IPS-18a (cell line): ENCODE results near the gene DYNLT4.

Experiments
- H3K27ac ChIP-seq: one replicate; pipeline ENCODE4 v1.5.1; 2013; ENCODE audit warnings: low read length
- H3K27me3 ChIP-seq: one replicate; pipeline ENCODE4 v1.6.1; 2013; ENCODE audit warnings: mild to moderate bottlenecking, low read length; ENCODE audit not compliant: control insufficient read depth, insufficient read depth
- H3K36me3 ChIP-seq: one replicate; pipeline ENCODE4 v1.6.1; 2013; ENCODE audit warnings: low read depth, low read length; ENCODE audit not compliant: control insufficient read depth
- H3K4me1 ChIP-seq: one replicate; pipeline ENCODE4 v1.6.1; 2013; ENCODE audit warnings: low read depth, low read length; ENCODE audit not compliant: control insufficient read depth
- H3K4me3 ChIP-seq: one replicate; pipeline ENCODE4 v1.5.1; 2013; ENCODE audit warnings: low read length
- H3K9ac ChIP-seq: one replicate; pipeline ENCODE4 v1.6.1; 2013; ENCODE audit warnings: mild to moderate bottlenecking, low read length, moderate library complexity
- H3K9me3 ChIP-seq: one replicate; pipeline ENCODE4 v1.6.1; 2013; ENCODE audit warnings: low read depth, low read length; ENCODE audit not compliant: control insufficient read depth

DYNLT4 gene

DNA sequence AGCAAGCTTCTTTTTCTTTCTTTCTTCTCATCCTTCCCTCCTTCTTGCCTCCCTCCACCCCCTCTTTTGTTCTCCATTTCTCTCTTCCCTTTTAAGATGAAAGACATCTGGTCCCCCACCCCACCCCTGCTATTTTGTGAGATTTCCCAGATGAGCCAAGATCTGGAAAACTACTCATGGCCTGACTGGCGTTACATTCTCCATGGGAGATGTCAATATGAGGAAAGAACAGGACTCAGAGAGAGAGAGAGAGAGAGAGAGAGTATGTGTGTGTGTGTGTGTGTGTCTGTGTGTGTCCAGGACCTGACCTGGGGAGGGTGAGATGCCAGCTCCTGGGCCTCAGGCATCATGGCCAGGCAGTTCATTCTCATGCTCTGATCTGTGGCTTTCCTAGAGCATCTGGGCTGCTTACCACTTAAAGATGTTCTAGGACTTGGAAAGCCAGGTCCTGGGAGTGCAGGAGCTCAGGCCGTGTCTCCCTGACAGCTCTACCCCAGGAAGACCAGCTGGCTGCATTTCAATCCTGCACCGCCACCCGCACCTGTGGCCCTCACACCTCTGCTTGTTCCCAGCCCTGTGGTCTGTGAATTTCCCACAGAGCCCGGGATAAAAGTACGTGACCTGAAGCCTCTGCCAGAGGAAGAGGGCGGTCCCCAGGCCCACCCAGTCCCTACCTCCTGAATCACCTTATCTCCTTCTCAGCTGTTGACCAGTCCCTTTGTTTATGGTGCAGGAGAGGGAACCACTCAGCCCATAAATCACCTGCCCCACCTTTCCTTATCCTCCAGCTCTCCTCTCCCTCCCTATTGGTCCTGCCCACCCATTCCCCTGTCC, 16.0 kb downstream of the DYNLT4 start:
- H3K9ac ChIP-seq: no peak overlapping the region
- H3K9me3 ChIP-seq: no peaks in the 10 kb centered on the region
- H3K4me3 ChIP-seq: no peak overlapping the region
- H3K27ac ChIP-seq: no peak overlapping the region
- peaks cover 7% of the 10 kb centered on the region for H3K27me3 ChIP-seq
- no peaks in the 10 kb centered on the region for H3K36me3 ChIP-seq
- H3K4me1 ChIP-seq: peaks cover 16% of the 10 kb centered on the region

- H3K9ac ChIP-seq: no peak within 1 kb of the TSS
Measured at GRCh38 chr1:44788120-44788860, 18.9 kb downstream of the DYNLT4 start, which contains the start of gene BEST4. BEST4 (minus strand) TSS chr1:44788170; CDS start chr1:44787705, 465 bp downstream.

DNA sequence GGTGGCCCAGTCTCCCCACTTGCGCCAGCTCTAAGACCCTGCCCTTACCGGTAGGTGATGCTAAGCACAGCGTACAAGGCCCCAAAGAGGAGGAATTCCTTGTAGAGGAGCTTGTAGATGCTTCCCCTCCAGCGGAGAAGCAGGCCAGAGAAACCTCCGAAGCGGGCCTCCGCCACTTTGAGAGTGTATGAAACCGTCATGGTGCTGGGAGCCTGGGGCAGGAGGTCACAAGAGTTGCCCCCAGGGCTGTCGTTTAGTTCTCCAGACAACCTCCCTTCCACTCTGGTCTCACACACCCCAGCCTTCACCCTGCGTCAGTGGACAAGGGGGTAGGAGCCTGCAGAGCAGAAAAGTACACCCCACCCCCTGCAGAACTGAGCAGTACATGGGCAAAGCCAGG, 19.6 kb downstream of the DYNLT4 start:
- Histone ChIP-seq H3K9ac (no peak overlapping the region), H3K9me3 (no peaks in the 10 kb centered on the region), H3K27ac (no peak overlapping the region), H3K27me3 (peaks cover 22% of the 10 kb centered on the region), H3K4me3 (no peak overlapping the region), H3K36me3 (no peaks in the 10 kb centered on the region), H3K4me1 (peaks cover 19% of the 10 kb centered on the region)

More at GRCh38 chr1:44788120-44788860, 18.9 kb downstream of the DYNLT4 start, which contains the start of gene BEST4:
- H3K27me3 ChIP-seq: peaks cover 22% of the 10 kb centered on the region
- H3K4me1 ChIP-seq: peaks cover 23% of the 10 kb centered on the region
- H3K4me3 ChIP-seq: no peak within 1 kb of the TSS
- no peak within 1 kb of the TSS for H3K27ac ChIP-seq
- H3K9me3 ChIP-seq: no peaks in the 10 kb centered on the region
- no peaks in the 10 kb centered on the region for H3K36me3 ChIP-seq

- peak overlapping the region; percentile 69 for H3K4me3 ChIP-seq
- H3K36me3 ChIP-seq: no peaks in the 10 kb centered on the region
- H3K9me3 ChIP-seq: no peaks in the 10 kb centered on the region
- H3K4me1 ChIP-seq: peaks cover 19% of the 10 kb centered on the region
- H3K9ac ChIP-seq: peak overlapping the region; percentile 61
- peaks cover 22% of the 10 kb centered on the region for H3K27me3 ChIP-seq
- H3K27ac ChIP-seq: no peak overlapping the region
Measured at GRCh38 chr1:44786841-44787426, 20.2 kb downstream of the DYNLT4 start.

DNA sequence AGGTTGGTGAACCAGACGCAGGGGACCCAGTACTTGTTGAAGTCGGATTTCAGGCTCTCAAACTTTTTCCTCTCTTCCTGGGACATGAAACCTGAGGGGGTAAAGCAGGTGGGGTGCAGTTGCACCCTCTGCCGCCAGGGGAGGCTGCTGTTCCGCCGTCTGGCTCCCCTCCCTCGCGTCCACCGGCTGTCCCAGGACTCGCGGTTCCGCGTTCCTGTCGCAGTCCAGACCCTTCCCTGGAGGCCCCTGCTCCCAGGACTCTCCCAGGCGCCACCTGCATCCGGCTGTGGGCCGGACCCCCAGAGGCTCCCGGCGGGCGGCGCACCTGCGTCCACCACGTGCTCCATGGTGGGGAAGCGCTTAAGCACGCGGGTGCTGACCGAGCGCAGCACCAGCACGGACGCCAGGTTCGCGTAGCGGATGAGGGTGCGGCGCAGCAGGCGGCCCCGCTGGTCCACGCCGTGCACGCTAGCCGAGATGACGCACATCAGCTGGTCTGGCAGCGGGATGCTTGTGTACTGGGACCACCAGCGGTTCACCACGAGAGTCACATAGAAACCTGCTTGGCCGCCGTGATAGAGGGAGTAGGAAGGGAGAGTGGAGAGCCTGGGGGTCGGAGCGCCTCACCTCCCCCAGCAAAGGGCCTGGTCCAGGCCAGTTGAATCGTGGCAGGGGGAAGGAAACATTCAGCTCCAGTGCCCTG, 20.9 kb downstream of the DYNLT4 start:
- Histone ChIP-seq H3K4me1 (peaks cover 19% of the 10 kb centered on the region), H3K27ac (no peak overlapping the region), H3K9ac (peak overlapping the region; percentile 61), H3K9me3 (no peaks in the 10 kb centered on the region), H3K27me3 (peaks cover 22% of the 10 kb centered on the region), H3K36me3 (no peaks in the 10 kb centered on the region), H3K4me3 (peak overlapping the region; percentile 69)

GRCh38 chr1:44785501-44786137, 21.5 kb downstream of the DYNLT4 start:
- Histone ChIP-seq H3K27me3 (peaks cover 22% of the 10 kb centered on the region), H3K36me3 (no peaks in the 10 kb centered on the region), H3K4me1 (peaks cover 19% of the 10 kb centered on the region), H3K9me3 (no peaks in the 10 kb centered on the region), H3K27ac (no peak overlapping the region), H3K9ac (peak overlapping the region; percentile 61), H3K4me3 (peak overlapping the region; percentile 69)

DNA sequence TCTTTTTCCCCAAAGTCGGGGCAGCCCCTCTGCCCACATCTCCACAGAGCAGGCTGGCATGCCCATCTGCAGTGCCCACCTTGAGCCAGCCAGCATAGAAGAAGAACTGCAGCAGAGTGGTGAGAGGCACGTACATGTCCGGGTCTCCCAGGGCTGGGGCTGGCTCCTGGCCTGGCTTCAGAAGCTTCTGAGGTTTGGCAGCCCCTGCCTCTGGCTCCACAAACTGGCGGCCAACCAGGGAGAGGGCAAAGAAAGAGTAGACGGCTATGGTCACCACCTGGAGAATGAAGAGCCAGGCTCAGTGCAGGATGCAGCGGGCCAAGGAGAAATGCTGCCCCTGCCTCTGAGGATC, 22.1 kb downstream of the DYNLT4 start:
- H3K4me3 ChIP-seq: no peak overlapping the region
- H3K27me3 ChIP-seq: peaks cover 22% of the 10 kb centered on the region
- no peak overlapping the region for H3K9ac ChIP-seq
- peaks cover 19% of the 10 kb centered on the region for H3K4me1 ChIP-seq
- H3K9me3 ChIP-seq: no peaks in the 10 kb centered on the region
- H3K36me3 ChIP-seq: no peaks in the 10 kb centered on the region
- H3K27ac ChIP-seq: no peak overlapping the region

- Histone ChIP-seq H3K4me1 (peaks cover 15% of the 10 kb centered on the region), H3K36me3 (peaks cover 1% of the 10 kb centered on the region), H3K4me3 (peak overlapping the region; percentile 47), H3K9me3 (no peaks in the 10 kb centered on the region), H3K27me3 (peaks cover 22% of the 10 kb centered on the region), H3K27ac (no peak overlapping the region), H3K9ac (peak overlapping the region; percentile 54)
Measured at GRCh38 chr1:44784094-44785028, 22.8 kb downstream of the DYNLT4 start.

- peak overlapping the region; percentile 35 for H3K4me3 ChIP-seq
- no peak overlapping the region for H3K27ac ChIP-seq
- H3K9ac ChIP-seq: peak overlapping the region; percentile 41
- H3K4me1 ChIP-seq: peaks cover 15% of the 10 kb centered on the region
- H3K9me3 ChIP-seq: no peaks in the 10 kb centered on the region
- peaks cover 8% of the 10 kb centered on the region for H3K36me3 ChIP-seq
- peaks cover 22% of the 10 kb centered on the region for H3K27me3 ChIP-seq
Measured at GRCh38 chr1:44783697-44784093, 23.5 kb downstream of the DYNLT4 start.

DNA sequence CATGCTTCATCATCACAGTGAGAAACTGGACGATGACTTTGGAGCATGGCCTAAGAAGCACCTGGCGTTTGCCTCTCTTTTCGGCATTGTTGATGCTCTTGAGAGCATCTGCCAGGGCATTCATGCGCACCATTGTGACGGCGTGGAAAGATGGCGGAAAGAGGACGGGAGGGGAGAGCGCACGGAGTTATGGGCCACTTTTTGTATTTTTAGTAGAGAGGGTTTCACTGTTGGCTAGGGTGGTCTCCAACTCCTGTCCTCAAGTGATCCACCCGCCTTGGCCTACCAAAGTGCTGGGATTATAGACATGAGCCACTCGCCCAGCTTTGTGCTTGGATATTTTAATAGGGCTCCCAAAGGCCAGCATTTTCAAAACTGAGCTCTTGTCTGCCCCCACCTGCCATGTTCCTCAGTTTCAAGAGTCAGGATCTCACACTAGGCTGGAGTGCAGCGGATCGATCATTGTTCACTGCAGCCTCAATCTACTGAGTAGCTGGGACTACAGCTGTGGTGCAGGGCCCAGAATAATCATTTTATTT, 26.5 kb downstream of the DYNLT4 start:
- H3K27ac ChIP-seq: no peak overlapping the region
- H3K27me3 ChIP-seq: peaks cover 12% of the 10 kb centered on the region
- peaks cover 5% of the 10 kb centered on the region for H3K4me1 ChIP-seq
- H3K9ac ChIP-seq: no peak overlapping the region
- H3K9me3 ChIP-seq: no peaks in the 10 kb centered on the region
- H3K36me3 ChIP-seq: peaks cover 36% of the 10 kb centered on the region
- no peak overlapping the region for H3K4me3 ChIP-seq
